Measurements from ENCODE around the gene SRSF6.

- TF ChIP-seq POLR2A (IDR thresholded peaks at IDR 0.05; ENCODE audit: low read length): peak; percentile 3
- no peak for TF ChIP-seq GATA1 (IDR thresholded peaks at IDR 0.05; ENCODE audit: low read depth, low read length)
These were observed 1.6 kb downstream of the SRSF6 start for GRCh38 chr20:43459022-43459942.

All from erythroblast (primary cell).